Activated T-helper 1 cell treated with anti-CD3 and anti-CD28 coated beads, Interleukin-12 subunit alpha, Interleukin-12 subunit beta, Interleukin-2, Interleukin-4 antibody, amounts not matched to agents 30 ng/mL and 10 ng/mL and 1 ng/mL, durations not matched to agents 14 hours and 24 hours and 36 hours (primary cell): Measurements from ENCODE around the gene ACAD8. TPM values are rescaled to one million over a fixed set of nuclear protein-coding genes. Genes with fewer than 3 reads are reported as not detected.

Experiments
- DNase-seq: peaks from one replicate; pipeline ENCODE4 v3.0.0; 2021; ENCODE audit warnings: low spot score
- H3K27ac Mint-ChIP-seq: one replicate; pipeline ENCODE4 v1.8.0; 2021; ENCODE audit warnings: mild to moderate bottlenecking, mixed read lengths
- H3K27me3 Mint-ChIP-seq: one replicate; pipeline ENCODE4 v1.8.0; 2022; ENCODE audit warnings: mild to moderate bottlenecking, moderate library complexity, mixed read lengths; ENCODE audit not compliant: insufficient read depth
- H3K36me3 Mint-ChIP-seq: one replicate; pipeline ENCODE4 v1.8.0; 2021; ENCODE audit warnings: low read depth, mixed read lengths
- H3K4me1 Mint-ChIP-seq: one replicate; pipeline ENCODE4 v1.8.0; 2021; ENCODE audit warnings: low read depth, mixed read lengths
- H3K4me3 Mint-ChIP-seq: one replicate; pipeline ENCODE4 v1.8.0; 2021; ENCODE audit warnings: mild to moderate bottlenecking, moderate library complexity, mixed read lengths
- H3K9me3 Mint-ChIP-seq: one replicate; pipeline ENCODE4 v1.8.0; 2021; ENCODE audit warnings: mixed read lengths
- intact Hi-C: fragments of 100-400 bp; cut with micrococcal nuclease; formaldehyde crosslinking; loops from one replicate; pipeline ENCODE4 v1.15.1; 2024
- total RNA-seq: library from RNA; stranded (reverse); gene quantifications from 2 replicates; pipeline ENCODE4 v1.2.3, GENCODE V29; 2022

ACAD8 gene
- 25.6 and 26.2 TPM in 2 replicates for total RNA-seq

GRCh38 chr11:134253188-134253993 lies at the start of gene ACAD8, which contains the start of gene THYN1:
ACAD8 (plus strand) TSS chr11:134253568; CDS start chr11:134253601, 33 bp downstream.
THYN1 (minus strand) TSS chr11:134253352; CDS start chr11:134252882, 470 bp downstream.
- peak; percentile 94 for DNase-seq
- Mint-ChIP-seq H3K27ac (peak within 1 kb of the TSS; percentile 86), H3K36me3 (peaks cover 16% of the 10 kb centered on the region), H3K4me3 (peak within 1 kb of the TSS; percentile 94), H3K9me3 (no peaks in the 10 kb centered on the region), H3K27me3 (no peaks in the 10 kb centered on the region), H3K4me1 (peaks cover 46% of the 10 kb centered on the region)
- intact Hi-C loops = loop anchor here (1.0 to 5.0 kb wide), 8 partner anchors 22 to 325 kb away; partner anchors contain the start of genes B3GAT1, GLB1L2, JAM3 and VPS26B

- no peak for DNase-seq
- H3K27me3 Mint-ChIP-seq = no peaks in the 10 kb centered on the region
These were observed 47.6 kb upstream of the ACAD8 start for GRCh38 chr11:134205729-134206128.

GRCh38 chr11:134206185-134206584 lies 47.2 kb upstream of the ACAD8 start:
- peaks cover 57% of the 10 kb centered on the region for H3K36me3 Mint-ChIP-seq
- H3K4me1 Mint-ChIP-seq = no peaks in the 10 kb centered on the region
- no peak overlapping the region for H3K27ac Mint-ChIP-seq
- no peaks in the 10 kb centered on the region for H3K9me3 Mint-ChIP-seq
- no peaks in the 10 kb centered on the region for H3K27me3 Mint-ChIP-seq
- intact Hi-C loops = loop anchor here (5.0 kb wide), 1 partner anchor 154 kb away; no protein-coding TSS in a partner anchor
- no peak overlapping the region for H3K4me3 Mint-ChIP-seq
- DNase-seq = no peak

More at GRCh38 chr11:134205729-134206128, 47.6 kb upstream of the ACAD8 start:
- H3K36me3 Mint-ChIP-seq = peaks cover 59% of the 10 kb centered on the region
- H3K9me3 Mint-ChIP-seq = no peaks in the 10 kb centered on the region
- no peak overlapping the region for H3K4me3 Mint-ChIP-seq
- H3K4me1 Mint-ChIP-seq = no peaks in the 10 kb centered on the region
- H3K27ac Mint-ChIP-seq = no peak overlapping the region
- intact Hi-C loops = loop anchor here (5.0 kb wide), 1 partner anchor 153 kb away; no protein-coding TSS in a partner anchor

GRCh38 chr11:134207538-134208239 lies 45.7 kb upstream of the ACAD8 start:
- peak; percentile 59 for DNase-seq
- no peak overlapping the region for H3K4me3 Mint-ChIP-seq
- no peaks in the 10 kb centered on the region for H3K27me3 Mint-ChIP-seq
- H3K9me3 Mint-ChIP-seq = no peaks in the 10 kb centered on the region
- intact Hi-C loops = loop anchor here (1.0 to 5.0 kb wide), 4 partner anchors 17 to 155 kb away; partner anchors contain the start of genes ACAD8, THYN1 and VPS26B
- H3K36me3 Mint-ChIP-seq = peaks cover 52% of the 10 kb centered on the region
- no peak overlapping the region for H3K27ac Mint-ChIP-seq
- peaks cover 5% of the 10 kb centered on the region for H3K4me1 Mint-ChIP-seq

- Mint-ChIP-seq H3K4me1 (peaks cover 55% of the 10 kb centered on the region), H3K36me3 (peaks cover 45% of the 10 kb centered on the region)
These were observed 37.5 kb upstream of the ACAD8 start for GRCh38 chr11:134215836-134216235.

GRCh38 chr11:134216816-134217215 lies 36.6 kb upstream of the ACAD8 start:
- H3K4me3 Mint-ChIP-seq = no peak overlapping the region
- peaks cover 43% of the 10 kb centered on the region for H3K36me3 Mint-ChIP-seq
- no peak for DNase-seq
- H3K9me3 Mint-ChIP-seq = no peaks in the 10 kb centered on the region
- peaks cover 59% of the 10 kb centered on the region for H3K4me1 Mint-ChIP-seq
- intact Hi-C loops = no loop called here
- no peaks in the 10 kb centered on the region for H3K27me3 Mint-ChIP-seq
- no peak overlapping the region for H3K27ac Mint-ChIP-seq

More at GRCh38 chr11:134215836-134216235, 37.5 kb upstream of the ACAD8 start:
- no peak overlapping the region for H3K4me3 Mint-ChIP-seq
- DNase-seq = no peak
- H3K27ac Mint-ChIP-seq = no peak overlapping the region
- intact Hi-C loops = no loop called here
- no peaks in the 10 kb centered on the region for H3K27me3 Mint-ChIP-seq
- H3K9me3 Mint-ChIP-seq = no peaks in the 10 kb centered on the region

GRCh38 chr11:134223121-134223520 lies 30.2 kb upstream of the ACAD8 start:
- H3K36me3 Mint-ChIP-seq = peaks cover 34% of the 10 kb centered on the region
- no peak for DNase-seq
- H3K27ac Mint-ChIP-seq = peak overlapping the region; percentile 95
- no peaks in the 10 kb centered on the region for H3K27me3 Mint-ChIP-seq
- intact Hi-C loops = loop anchor here (5.0 kb wide), 1 partner anchor 186 kb away; no protein-coding TSS in a partner anchor
- H3K4me1 Mint-ChIP-seq = peaks cover 65% of the 10 kb centered on the region
- H3K4me3 Mint-ChIP-seq = peak overlapping the region; percentile 98
- H3K9me3 Mint-ChIP-seq = no peaks in the 10 kb centered on the region

GRCh38 chr11:134223836-134224709 lies 29.3 kb upstream of the ACAD8 start, which contains the start of the genes NCAPD3 and VPS26B:
NCAPD3 (minus strand) TSS chr11:134223967; CDS start chr11:134223926, 41 bp downstream.
VPS26B (plus strand) TSS chr11:134224671; CDS start chr11:134225123, 452 bp downstream.
- peak within 1 kb of the TSS; percentile 99 for H3K27ac Mint-ChIP-seq

GRCh38 chr11:134224710-134225664 lies 28.4 kb upstream of the ACAD8 start:
- DNase-seq = peak; percentile 64
- intact Hi-C loops = loop anchor here (1.0 to 5.0 kb wide), 10 partner anchors 18 to 297 kb away; partner anchors contain the start of genes ACAD8, GLB1L2, GLB1L3 and IGSF9B
- Mint-ChIP-seq H3K27me3 (no peaks in the 10 kb centered on the region), H3K9me3 (no peaks in the 10 kb centered on the region), H3K27ac (peak overlapping the region; percentile 93), H3K4me3 (peak overlapping the region; percentile 93), H3K4me1 (peaks cover 69% of the 10 kb centered on the region), H3K36me3 (peaks cover 27% of the 10 kb centered on the region)

More at GRCh38 chr11:134223836-134224709, 29.3 kb upstream of the ACAD8 start, which contains the start of the genes NCAPD3 and VPS26B:
- H3K4me1 Mint-ChIP-seq = peaks cover 63% of the 10 kb centered on the region
- intact Hi-C loops = loop anchor here (1.0 to 5.0 kb wide), 7 partner anchors 17 to 296 kb away; partner anchors contain the start of genes ACAD8, GLB1L2, IGSF9B and JAM3
- no peaks in the 10 kb centered on the region for H3K9me3 Mint-ChIP-seq
- no peaks in the 10 kb centered on the region for H3K27me3 Mint-ChIP-seq
- H3K36me3 Mint-ChIP-seq = peaks cover 24% of the 10 kb centered on the region
- DNase-seq = peak; percentile 94
- H3K4me3 Mint-ChIP-seq = peak within 1 kb of the TSS; percentile 98

GRCh38 chr11:134226806-134227325 lies 26.5 kb upstream of the ACAD8 start:
- intact Hi-C loops = no loop called here
- Mint-ChIP-seq H3K4me3 (peak overlapping the region; percentile 70), H3K36me3 (peaks cover 20% of the 10 kb centered on the region), H3K9me3 (no peaks in the 10 kb centered on the region), H3K27ac (no peak overlapping the region), H3K27me3 (no peaks in the 10 kb centered on the region), H3K4me1 (peaks cover 67% of the 10 kb centered on the region)
- no peak for DNase-seq

- DNase-seq = no peak
- peaks cover 13% of the 10 kb centered on the region for H3K36me3 Mint-ChIP-seq
- H3K9me3 Mint-ChIP-seq = no peaks in the 10 kb centered on the region
- intact Hi-C loops = no loop called here
- H3K4me3 Mint-ChIP-seq = no peak overlapping the region
- H3K27me3 Mint-ChIP-seq = no peaks in the 10 kb centered on the region
- peaks cover 65% of the 10 kb centered on the region for H3K4me1 Mint-ChIP-seq
- H3K27ac Mint-ChIP-seq = no peak overlapping the region
These were observed 24.7 kb upstream of the ACAD8 start for GRCh38 chr11:134228625-134229024.
